Measurements from ENCODE around the gene PALM.
"Not testable (repeated sequence)": the region's sequence is repeated elsewhere in the genome, so short reads cannot be mapped to it uniquely, and the experiment has no call there.

PALM gene

DNA sequence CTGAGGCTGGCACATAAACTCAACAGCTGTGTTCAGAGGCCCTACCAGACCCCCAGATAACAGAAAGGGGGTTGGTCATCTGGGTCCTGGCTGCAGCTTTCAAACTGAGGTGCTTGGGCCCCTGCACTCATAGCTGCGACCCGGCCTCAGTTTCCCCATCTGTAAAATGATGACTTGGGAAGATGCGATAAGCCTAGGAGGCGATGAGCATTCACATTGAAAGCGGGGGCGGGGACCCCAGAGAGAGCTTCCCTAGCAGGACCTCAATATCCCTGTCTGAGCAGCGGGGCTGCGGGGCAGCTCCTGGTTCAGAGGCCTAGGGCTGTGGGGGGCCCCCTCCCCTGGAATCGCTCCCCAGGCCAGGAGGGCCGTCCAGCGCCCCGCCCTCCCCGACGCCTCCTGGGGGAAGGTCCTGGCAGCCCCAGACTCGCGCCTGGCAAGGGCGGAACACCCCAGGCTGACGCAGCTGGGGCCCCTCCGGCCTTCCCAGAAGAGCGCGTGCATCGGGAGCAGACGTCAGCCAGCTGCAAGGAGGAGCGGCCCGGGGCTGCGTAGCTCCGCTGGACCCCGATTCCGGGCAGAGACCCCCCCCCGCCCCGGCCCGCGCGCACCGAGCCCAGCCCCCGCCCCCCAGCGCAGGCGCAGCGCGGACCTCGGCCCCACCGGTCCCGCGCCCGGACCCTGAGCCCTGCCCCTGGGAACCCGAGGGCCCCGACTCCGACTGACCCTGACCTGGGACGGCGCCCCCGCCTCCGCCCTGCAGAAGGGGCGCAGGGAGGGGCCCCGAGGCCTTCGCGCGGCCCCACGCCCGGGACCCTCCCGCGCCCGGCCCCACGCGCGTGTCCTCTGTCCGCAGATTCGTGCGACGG, 29.1 kb upstream of the PALM start:
- peak; percentile 47 to 62 for DNase-seq

DNA sequence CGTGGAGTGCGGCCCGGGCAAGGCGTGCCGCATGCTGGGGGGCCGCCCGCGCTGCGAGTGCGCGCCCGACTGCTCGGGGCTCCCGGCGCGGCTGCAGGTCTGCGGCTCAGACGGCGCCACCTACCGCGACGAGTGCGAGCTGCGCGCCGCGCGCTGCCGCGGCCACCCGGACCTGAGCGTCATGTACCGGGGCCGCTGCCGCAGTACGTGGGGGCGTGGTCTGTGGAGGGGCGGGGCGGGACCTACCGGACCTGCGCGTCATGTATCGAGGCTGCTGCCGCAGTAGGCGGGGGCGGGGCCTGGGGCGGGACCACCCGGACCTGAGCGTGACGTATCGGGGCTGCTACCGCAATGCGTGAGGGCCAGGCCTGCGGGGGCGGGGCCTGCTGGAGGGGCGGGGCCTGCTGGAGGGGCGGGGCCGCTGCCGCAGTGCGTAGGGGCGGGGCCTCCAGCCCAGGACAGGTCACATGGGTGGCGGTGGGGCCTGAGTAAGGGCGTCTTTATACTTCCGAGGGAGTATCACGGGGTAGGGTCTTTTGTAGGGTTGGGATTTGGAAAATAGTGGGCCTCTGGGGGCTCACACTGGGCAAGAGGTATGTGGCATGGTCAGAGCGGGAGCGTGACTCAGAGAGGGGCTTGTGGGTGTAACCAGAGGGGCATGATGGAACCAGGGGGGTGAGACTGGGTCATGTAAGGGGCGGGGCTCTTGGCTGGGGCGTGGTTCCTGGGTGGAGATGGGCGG, 28.3 kb upstream of the PALM start:
- peak; percentile 100 for DNase-seq

DNA sequence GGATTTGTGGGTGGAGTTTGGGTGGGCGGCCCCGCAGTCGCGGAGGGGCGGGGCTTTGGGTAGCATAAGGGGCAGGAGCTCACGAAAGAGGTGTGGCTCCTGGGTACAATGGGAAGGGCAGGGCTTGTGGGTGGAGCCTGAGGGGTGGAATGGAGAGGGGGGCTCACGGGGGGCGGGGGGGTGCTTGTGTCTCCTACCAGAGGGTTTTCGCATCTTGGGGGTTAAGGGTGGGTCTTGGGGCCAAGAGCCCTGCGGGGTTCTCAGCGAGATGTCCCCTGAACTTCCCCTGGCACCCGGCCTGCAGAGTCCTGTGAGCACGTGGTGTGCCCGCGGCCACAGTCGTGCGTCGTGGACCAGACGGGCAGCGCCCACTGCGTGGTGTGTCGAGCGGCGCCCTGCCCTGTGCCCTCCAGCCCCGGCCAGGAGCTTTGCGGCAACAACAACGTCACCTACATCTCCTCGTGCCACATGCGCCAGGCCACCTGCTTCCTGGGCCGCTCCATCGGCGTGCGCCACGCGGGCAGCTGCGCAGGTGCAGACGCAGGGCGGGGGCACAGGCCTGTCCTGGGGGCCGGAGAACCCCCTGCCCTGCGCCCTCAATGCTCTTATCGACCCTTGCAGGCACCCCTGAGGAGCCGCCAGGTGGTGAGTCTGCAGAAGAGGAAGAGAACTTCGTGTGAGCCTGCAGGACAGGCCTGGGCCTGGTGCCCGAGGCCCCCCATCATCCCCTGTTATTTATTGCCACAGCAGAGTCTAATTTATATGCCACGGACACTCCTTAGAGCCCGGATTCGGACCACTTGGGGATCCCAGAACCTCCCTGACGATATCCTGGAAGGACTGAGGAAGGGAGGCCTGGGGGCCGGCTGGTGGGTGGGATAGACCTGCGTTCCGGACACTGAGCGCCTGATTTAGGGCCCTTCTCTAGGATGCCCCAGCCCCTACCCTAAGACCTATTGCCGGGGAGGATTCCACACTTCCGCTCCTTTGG, 27.4 kb upstream of the PALM start:
- peak in 1 of 2 donors; percentile 95 for DNase-seq

GRCh38 chr19:682678-683320, 25.9 kb upstream of the PALM start:
- DNase-seq = no peak

GRCh38 chr19:685454-685931, 23.2 kb upstream of the PALM start:
- no peak for DNase-seq

DNA sequence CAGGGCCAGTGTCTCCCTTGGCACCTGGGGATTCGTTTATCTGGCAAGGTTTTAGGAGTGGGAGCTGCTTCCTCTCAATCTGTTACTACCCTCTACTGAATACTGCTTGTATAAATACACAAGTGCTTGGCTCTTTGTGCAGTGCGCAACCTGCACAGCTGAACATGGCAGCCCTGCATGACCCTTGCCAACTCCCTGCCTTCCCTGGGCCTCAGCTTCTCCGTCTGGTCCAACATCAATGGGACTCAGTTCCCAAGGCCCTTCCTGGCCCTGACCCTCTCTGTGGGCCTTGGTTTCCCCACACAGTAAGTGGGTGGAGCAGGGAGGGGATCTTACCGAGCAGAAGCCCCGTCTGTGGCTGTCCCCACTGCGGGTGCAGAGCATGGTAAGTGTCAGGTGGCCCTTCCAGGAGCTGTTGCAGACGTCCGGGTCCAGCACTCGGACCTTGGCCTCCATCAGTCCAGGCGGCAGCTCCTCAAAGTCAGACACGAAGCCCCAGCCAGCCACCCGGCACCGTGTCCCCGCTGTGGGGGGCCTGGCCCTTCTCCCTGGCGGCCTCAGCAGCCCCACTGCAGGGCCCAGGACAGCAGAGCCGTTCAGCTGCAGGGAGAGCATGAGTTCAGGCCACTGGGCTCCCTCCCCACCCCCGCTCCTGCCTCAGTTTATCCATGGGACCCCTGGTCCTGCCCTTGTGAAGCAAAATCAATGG, 22.0 kb upstream of the PALM start:
- no peak for DNase-seq

DNA sequence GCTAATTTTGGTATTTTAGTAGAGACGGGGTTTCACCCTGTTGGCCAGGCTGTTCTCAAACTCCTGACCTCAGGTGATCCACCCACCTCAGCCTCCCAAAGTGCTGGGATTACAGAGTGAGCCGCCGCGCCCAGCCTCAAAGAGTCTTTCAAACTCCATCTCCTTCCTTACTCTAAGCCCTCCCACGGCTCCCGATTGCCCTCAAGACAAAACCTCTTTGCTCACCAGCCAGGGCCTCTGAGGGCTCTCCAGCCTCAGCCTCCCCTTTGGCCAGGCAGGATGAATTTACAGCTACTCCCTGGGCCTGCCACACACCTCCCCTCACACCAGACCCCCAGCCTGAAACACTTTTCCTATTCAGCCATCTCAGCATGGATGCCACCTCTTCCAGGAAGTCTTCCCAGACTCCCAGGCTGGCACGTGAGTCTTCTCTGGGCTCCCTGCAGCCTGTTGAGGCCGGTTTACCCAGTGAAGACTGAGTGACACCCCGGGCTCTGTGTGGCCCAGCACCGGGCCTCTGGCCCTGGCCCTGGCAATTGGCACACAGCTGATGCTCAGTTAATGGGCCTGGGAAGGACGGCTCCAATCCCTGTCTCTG, 21.1 kb upstream of the PALM start:
- DNase-seq = no peak

GRCh38 chr19:688214-688613, 20.5 kb upstream of the PALM start:
- DNase-seq = no peak

GRCh38 chr19:688992-689391, 19.7 kb upstream of the PALM start:
- DNase-seq = no peak

GRCh38 chr19:690203-690602, 18.5 kb upstream of the PALM start:
- DNase-seq = no peak

DNA sequence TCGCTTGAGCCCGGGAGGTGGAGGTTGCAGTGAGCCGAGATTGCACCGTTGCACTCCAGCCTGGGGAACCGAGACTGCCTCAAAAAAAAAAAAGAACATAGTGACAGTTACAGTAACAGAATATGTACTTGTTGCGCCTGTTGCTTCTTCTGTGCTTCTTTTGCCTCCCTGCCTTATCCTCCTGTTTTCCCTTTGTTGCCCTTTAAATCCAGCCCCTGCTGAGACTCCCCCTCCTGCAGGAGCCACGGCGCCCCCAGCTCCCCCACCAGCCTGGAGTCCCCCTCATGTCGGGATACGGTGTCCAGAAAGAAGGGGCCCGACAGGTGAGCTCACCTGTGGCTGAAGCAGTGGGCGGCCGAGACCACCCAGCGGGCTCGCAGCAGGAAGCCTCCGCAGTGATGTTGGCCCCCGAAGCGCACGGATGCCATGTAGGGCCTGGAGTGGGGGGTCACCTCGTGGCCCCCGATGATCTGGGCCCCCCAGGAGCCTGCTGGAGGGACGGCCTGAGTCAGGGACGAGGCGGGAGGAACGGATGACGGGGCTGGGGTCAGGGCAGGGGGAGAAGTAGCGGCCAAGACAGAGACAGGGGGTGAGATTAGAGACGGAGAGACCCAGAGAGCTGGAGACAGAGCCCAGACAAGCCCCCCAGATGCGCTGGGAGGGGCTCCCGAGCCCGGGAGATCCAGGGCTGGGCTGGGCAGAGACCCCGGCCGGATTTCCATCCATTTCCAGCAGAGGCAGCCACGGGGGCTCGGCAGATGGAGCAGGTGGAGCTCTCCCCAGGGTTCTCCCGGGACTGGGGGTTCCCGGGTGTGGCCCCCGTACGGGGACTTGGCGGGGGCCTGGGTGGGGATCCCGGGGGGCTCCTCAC, 14.0 kb upstream of the PALM start:
- DNase-seq = no peak

GRCh38 chr19:695352-695949, 13.3 kb upstream of the PALM start, which contains the start of gene PRSS57:
Gene PRSS57, minus strand, starts transcription at chr19:695452. Its CDS starts 22 bp downstream, at chr19:695430.
- no peak for DNase-seq

DNA sequence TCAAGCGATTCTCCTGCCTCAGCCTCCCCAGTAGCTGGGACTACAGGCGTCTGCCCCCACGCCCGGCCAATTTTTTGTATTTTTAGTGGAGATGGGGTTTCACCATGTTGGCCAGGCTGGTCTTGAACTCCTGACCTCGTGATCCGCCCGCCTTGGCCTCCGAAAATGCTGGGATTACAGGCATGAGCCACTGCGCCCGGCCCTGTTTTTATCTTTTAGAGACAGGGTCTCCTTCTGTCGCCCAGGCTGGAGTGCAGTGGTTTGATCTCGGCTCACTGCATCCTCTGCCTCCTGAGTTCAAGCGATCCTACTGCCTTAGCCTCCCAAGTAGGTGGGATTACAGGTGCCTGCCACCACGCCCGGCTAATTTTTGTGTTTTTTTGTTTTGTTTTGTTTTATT, 10.2 kb upstream of the PALM start:
- DNase-seq = not testable (repeated sequence)

GRCh38 chr19:699885-700284, 8.8 kb upstream of the PALM start:
- not testable (repeated sequence) for DNase-seq

- not testable (repeated sequence) for DNase-seq
Observed at GRCh38 chr19:702847-703246, 5.9 kb upstream of the PALM start.

DNA sequence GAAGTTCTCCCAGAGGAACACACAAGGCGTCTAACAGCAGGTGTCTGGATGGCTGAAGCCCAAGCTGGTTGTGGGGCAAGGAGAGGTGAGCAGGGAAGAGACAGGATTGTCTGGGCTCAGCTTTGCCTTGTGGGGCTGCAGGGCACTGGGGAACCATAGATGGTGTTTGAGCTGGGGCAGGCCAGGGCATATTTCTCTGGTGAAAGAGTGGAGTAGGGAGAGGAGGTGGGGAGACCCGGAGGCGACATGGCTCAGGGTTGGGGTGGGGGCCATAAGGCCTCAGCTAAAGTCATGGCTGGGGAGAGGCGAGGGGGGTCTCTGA, 5.4 kb upstream of the PALM start:
- DNase-seq = no peak

- DNase-seq = peak; percentile 61 to 76
Observed at GRCh38 chr19:703651-704446, 4.9 kb upstream of the PALM start.

- no peak for DNase-seq
Observed at GRCh38 chr19:704447-704741, 4.3 kb upstream of the PALM start.

Measured in stimulated activated CD4-positive, alpha-beta T cell treated with anti-CD3 and anti-CD28 coated beads, Interleukin-2, amount 100 ng/mL, for 24 hours (primary cell).